C4-2B (cell line): Measurements from ENCODE around the gene EPHA6.
"Not testable (repeated sequence)": the region's sequence is repeated elsewhere in the genome, so short reads cannot be mapped to it uniquely, and the experiment has no call there.

Experiments used
- H3K27ac ChIP-seq: fragments of 450-650 bp; 2 replicates; pipeline ENCODE4 v1.5.1; 2017
- CTCF ChIP-seq: fragments of 450-650 bp; conservative IDR thresholded peaks from 2 replicates; pipeline ENCODE4 v1.5.1; 2017; ENCODE audit warnings: mild to moderate bottlenecking
- ZFX ChIP-seq: fragments of 450-650 bp; IDR thresholded peaks from 2 replicates; pipeline ENCODE4 v1.6.1; 2017

Gene EPHA6

GRCh38 chr3:96996009-96996408 lies 181.6 kb downstream of the EPHA6 start:
- TF ChIP-seq CTCF (no peak), ZFX (no peak)
- no peak overlapping the region for H3K27ac ChIP-seq

GRCh38 chr3:97001611-97002010 lies 187.2 kb downstream of the EPHA6 start:
- no peak for TF ChIP-seq ZFX
- TF ChIP-seq CTCF: no peak
- no peak overlapping the region for H3K27ac ChIP-seq

GRCh38 chr3:97009427-97010019 lies 195.1 kb downstream of the EPHA6 start:
- no peak overlapping the region; the same call in 1 of the 2 replicates for H3K27ac ChIP-seq
- TF ChIP-seq CTCF: no peak
- no peak for TF ChIP-seq ZFX

GRCh38 chr3:97010881-97011657 lies 196.7 kb downstream of the EPHA6 start:
- TF ChIP-seq ZFX: no peak
- TF ChIP-seq CTCF: no peak
- no peak overlapping the region for H3K27ac ChIP-seq

GRCh38 chr3:97021778-97022177 lies 207.4 kb downstream of the EPHA6 start:
- no peak for TF ChIP-seq ZFX
- TF ChIP-seq CTCF: no peak

GRCh38 chr3:97025612-97026011 lies 211.2 kb downstream of the EPHA6 start:
- not testable (repeated sequence) for H3K27ac ChIP-seq

More at GRCh38 chr3:97021778-97022177, 207.4 kb downstream of the EPHA6 start:
- H3K27ac ChIP-seq: no peak overlapping the region

GRCh38 chr3:97029972-97030371 lies 215.6 kb downstream of the EPHA6 start:
- no peak for TF ChIP-seq CTCF
- H3K27ac ChIP-seq: no peak overlapping the region
